A549 treated with CpdA at 1 μM for 4 hours (cell line): ENCODE data around the gene CFAP65. TPM values are rescaled to one million over a fixed set of nuclear protein-coding genes. Genes with fewer than 3 reads are reported as not detected.

Experiments used
- total RNA-seq: library from RNA; stranded (reverse); fragments of 200-300 nt; extraction: Qiagen RNA extraction; gene quantifications from 5 replicates; pipeline ENCODE4 v1.2.3, GENCODE V29; 2022; ENCODE audit warnings: low read depth

Gene CFAP65, protein sequence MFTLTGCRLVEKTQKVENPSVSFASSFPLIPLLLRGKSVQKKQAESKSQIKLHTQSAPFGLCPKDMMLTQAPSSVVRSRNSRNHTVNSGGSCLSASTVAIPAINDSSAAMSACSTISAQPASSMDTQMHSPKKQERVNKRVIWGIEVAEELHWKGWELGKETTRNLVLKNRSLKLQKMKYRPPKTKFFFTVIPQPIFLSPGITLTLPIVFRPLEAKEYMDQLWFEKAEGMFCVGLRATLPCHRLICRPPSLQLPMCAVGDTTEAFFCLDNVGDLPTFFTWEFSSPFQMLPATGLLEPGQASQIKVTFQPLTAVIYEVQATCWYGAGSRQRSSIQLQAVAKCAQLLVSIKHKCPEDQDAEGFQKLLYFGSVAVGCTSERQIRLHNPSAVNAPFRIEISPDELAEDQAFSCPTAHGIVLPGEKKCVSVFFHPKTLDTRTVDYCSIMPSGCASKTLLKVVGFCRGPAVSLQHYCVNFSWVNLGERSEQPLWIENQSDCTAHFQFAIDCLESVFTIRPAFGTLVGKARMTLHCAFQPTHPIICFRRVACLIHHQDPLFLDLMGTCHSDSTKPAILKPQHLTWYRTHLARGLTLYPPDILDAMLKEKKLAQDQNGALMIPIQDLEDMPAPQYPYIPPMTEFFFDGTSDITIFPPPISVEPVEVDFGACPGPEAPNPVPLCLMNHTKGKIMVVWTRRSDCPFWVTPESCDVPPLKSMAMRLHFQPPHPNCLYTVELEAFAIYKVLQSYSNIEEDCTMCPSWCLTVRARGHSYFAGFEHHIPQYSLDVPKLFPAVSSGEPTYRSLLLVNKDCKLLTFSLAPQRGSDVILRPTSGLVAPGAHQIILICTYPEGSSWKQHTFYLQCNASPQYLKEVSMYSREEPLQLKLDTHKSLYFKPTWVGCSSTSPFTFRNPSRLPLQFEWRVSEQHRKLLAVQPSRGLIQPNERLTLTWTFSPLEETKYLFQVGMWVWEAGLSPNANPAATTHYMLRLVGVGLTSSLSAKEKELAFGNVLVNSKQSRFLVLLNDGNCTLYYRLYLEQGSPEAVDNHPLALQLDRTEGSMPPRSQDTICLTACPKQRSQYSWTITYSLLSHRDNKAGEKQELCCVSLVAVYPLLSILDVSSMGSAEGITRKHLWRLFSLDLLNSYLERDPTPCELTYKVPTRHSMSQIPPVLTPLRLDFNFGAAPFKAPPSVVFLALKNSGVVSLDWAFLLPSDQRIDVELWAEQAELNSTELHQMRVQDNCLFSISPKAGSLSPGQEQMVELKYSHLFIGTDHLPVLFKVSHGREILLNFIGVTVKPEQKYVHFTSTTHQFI (N-terminal part only)
- total RNA-seq: 0.10 to 0.34 TPM (median 0.14 TPM) in 5 replicates

DNA sequence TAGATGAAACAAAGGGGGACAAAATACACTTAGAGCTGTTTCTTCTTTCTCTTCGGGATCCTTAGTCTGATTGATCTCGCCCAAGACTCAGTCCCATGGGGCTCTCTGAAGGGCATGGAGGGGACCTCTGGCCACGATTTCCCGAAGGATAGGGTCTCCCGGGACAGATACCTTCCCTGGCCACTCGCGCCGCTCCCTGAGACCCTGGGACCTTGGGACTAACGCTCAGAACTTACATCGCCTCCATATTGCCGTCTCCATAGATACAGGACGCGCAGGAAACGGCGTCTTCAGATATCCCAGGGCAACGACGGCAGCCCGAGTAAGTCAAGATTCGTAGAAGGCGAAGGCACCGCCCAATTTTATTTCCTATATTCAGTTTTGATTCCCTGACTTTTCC is at the start of gene CFAP65:
CFAP65 (minus strand) TSS at position 265 of the 400 bp plus-strand sequence. CDS start 2,468 bp downstream, outside the sequence.

DNA sequence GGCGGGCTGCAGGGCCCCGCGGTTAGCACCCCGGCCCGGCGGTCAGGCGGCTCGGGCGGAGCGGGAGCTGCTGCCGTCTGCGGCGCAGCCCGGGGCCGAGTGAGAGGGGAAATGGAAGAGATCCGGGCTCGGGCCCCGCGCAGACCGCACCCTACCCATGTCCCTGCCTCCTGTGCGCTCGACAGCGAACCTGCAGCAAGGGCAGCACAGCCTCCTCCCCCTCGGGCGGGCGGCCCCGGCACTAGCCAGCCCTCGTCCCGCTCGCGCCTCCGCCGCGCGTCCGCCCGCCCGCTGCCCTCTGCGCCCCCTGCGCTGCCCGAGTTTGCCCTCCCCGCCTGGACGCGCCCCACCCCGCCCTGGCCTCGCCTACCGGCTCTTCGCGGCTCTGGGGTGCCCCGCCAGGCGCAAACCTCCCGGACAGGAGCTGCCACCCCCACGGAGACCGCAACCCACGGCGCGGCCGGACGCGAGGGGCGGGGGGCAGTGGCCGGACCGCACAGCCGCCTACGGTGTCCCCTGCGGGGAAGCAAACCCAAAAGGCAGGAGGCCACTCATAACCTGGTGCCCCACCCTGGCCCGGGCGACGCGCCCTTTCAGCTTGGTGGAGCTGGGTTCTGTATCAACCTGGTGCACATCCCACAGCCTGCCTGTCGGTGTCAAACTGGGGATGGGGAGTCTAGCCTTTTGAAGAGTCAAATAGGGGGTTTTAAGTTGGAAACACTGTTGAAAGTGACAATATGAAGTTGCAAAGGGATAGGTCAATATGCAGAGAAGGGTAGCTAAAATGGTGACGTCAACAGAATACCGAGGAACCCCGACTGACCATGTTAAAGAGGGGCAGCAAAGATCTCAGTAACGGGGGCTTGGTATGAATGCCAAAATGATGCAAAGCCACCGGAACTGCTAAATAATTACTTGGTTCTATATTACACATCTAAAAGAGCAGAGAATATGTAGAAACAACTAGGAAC is 19.8 kb upstream of the CFAP65 start, which contains the start of gene IHH:
IHH (minus strand) TSS at position 101 of the 971 bp plus-strand sequence. CDS start 454 bp downstream, outside the sequence.

DNA sequence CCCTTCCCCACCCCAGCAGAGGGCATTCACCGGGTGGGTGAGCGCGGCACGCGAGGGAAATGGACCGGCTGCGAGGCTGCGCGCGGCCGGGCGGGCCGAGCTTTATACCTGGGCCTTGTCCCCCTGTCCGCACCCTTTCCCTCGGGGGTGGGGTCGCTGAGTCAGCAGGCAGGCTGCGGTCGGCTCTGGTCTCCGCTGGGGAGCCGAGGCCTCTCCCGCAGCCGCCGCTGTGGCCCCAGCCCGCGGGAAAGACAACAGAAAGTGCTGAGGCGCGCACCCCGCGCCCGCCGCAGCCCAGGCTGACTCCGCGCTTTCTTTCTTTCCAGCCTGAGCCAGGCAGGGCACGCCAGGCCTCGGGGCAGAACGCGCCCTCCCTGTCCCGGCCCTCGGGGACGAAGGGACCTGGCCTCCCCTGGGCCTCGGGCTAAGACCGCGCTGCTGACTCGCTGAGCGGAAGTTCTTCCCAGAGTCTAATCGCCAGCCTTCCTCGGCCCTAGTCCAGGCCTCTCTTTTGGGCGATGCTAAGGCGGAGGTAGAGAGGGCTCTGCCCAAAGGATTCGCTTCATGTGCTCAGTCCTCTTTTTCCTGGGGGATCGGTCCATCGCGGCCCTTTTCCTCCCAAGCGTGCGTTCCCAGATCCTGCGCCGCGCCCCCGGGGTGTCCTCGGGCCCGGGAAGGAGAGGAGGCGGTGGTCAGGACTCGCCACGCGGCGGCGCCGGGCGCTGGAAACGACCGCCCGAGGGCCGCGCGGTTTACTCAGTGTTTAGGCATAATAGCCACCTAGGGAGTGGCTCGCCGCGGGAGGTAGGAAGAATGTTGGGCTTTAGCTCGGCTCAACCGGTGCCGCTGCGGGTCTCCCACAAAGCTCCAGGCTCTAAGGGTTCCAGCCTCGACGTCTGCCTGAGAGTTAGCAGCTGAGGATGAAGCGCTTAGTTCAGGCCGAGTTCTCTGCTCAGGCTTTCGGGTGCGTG is 47.7 kb downstream of the CFAP65 start, which contains the start of gene CRYBA2:
CRYBA2 (minus strand) TSS at position 78 of the 971 bp plus-strand sequence. CDS start 246 bp downstream, outside the sequence.

DNA sequence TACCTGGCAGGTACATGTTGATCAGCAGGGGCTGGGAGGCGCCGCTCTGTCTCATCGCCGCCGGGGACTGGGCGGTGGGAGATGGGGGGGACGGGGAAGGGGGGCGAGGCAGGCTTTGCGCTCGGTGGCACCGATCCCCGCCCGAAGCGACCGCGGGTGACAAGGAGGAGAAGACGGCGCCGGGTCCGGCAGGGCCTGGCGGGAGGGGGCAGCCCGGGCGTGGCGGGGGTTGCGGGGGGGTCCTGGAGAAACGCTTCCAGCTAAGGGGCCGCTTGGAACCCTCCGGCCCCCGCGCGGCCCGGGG is 56.3 kb downstream of the CFAP65 start, which contains the start of gene FEV:
FEV (minus strand) TSS at position 164 of the 304 bp plus-strand sequence; CDS start at position 55, 109 bp downstream.

DNA sequence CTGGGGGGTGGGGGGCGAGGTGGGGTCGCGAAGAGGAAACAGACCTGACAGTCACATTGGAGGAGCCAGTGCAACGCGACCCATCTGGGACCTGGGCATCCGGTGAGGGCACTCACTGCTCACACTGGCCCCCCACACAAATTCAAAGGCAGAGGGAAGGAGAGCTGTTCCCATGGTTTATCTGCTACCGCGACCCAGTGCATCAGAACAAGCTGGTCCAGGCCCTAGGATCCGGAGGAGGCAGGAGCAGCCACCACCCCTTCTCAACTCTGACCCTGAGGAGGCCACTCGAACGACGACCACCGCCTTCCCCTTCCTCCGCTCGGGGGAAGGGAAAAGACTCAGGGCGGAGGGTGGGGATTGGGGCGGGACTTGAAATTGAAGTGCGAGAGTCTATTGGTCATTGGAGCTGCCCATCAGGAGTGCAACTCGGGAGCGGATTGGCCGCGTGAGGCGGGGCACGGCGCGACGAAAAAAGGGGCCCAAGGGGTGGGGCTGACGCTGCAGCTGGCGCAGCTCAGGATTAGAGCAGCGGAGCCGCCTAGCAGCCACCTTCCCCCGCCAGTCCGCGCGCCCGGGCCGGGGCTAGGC is 82.1 kb downstream of the CFAP65 start, which contains the start of gene CDK5R2:
CDK5R2 (plus strand) TSS at position 526 of the 591 bp plus-strand sequence. CDS start 155 bp downstream, outside the sequence.

Other genes starting within 250 kb of the CFAP65 start
- gene PRKAG3, start 209.7 kb downstream of the CFAP65 start, total RNA-seq: not detected in 5 replicates
- 0.08 to 0.13 TPM (median 0.11 TPM) in 4 of 5 replicates, not detected in the other for gene WNT6, start 181.7 kb downstream of the CFAP65 start, total RNA-seq
- 0.06 to 0.24 TPM (median 0.10 TPM) in 4 of 5 replicates, not detected in the other for gene WNT10A, start 160.7 kb downstream of the CFAP65 start, total RNA-seq
- 0.89 to 3.2 TPM (median 2.2 TPM) in 5 replicates for gene CDK5R2, start 81.8 kb downstream of the CFAP65 start, total RNA-seq
- gene FEV, start 56.3 kb downstream of the CFAP65 start, total RNA-seq: 0.08 TPM in 1 of 5 replicates, not detected in the others
- gene CRYBA2, start 48.1 kb downstream of the CFAP65 start, total RNA-seq: 0.44 TPM in 1 of 5 replicates, not detected in the others
- gene IHH, start 19.4 kb upstream of the CFAP65 start, total RNA-seq: 0.09 to 0.21 TPM (median 0.13 TPM) in 4 of 5 replicates, not detected in the other
- gene NHEJ1, start 119.3 kb upstream of the CFAP65 start, total RNA-seq: 14.2 to 17.9 TPM (median 15.0 TPM) in 5 replicates
- 0.37 to 0.72 TPM (median 0.44 TPM) in 5 replicates for gene SLC23A3, start 128.5 kb upstream of the CFAP65 start, total RNA-seq
- gene CNPPD1, start 135.4 kb upstream of the CFAP65 start, total RNA-seq: 35.6 to 47.6 TPM (median 44.4 TPM) in 5 replicates
- gene RETREG2, start 136.8 kb upstream of the CFAP65 start, total RNA-seq: 63.3 to 90.6 TPM (median 87.4 TPM) in 5 replicates
- gene ZFAND2B, start 165.3 kb upstream of the CFAP65 start, total RNA-seq: 17.9 to 24.2 TPM (median 22.6 TPM) in 5 replicates
- gene ABCB6, start 177.4 kb upstream of the CFAP65 start, total RNA-seq: 22.7 to 35.5 TPM (median 32.1 TPM) in 5 replicates
- gene ATG9A, start 188.1 kb upstream of the CFAP65 start, total RNA-seq: 42.0 to 54.7 TPM (median 49.5 TPM) in 5 replicates
- 16.9 to 25.9 TPM (median 21.0 TPM) in 5 replicates for gene ANKZF1, start 188.3 kb upstream of the CFAP65 start, total RNA-seq
- 5.6 to 10.6 TPM (median 6.3 TPM) in 5 replicates for gene GLB1L, start 203.9 kb upstream of the CFAP65 start, total RNA-seq
- gene STK16, start 204.0 kb upstream of the CFAP65 start, total RNA-seq: 25.4 to 29.7 TPM (median 28.2 TPM) in 5 replicates
- 0.23 to 0.57 TPM (median 0.27 TPM) in 5 replicates for gene TUBA4B, start 211.7 kb upstream of the CFAP65 start, total RNA-seq
- gene TUBA4A, start 212.4 kb upstream of the CFAP65 start, total RNA-seq: 378 to 475 TPM (median 406 TPM) in 5 replicates
- 40.9 to 60.5 TPM (median 51.9 TPM) in 5 replicates for gene DNAJB2, start 237.8 kb upstream of the CFAP65 start, total RNA-seq